22Rv1 (cell line): ENCODE data around the gene SBNO2.

Source experiments
- ZFX ChIP-seq: fragments of 450-650 bp; IDR thresholded peaks from 2 replicates; pipeline ENCODE4 v1.6.1; 2017; ENCODE audit warnings: antibody characterized with exemption, borderline replicate concordance
- TF ChIP-seq, protein P1 (sequence below): fragments of 450-650 bp; IDR thresholded peaks from 2 replicates; pipeline ENCODE4 v1.5.1; 2017; ENCODE audit warnings: mild to moderate bottlenecking

DNA sequence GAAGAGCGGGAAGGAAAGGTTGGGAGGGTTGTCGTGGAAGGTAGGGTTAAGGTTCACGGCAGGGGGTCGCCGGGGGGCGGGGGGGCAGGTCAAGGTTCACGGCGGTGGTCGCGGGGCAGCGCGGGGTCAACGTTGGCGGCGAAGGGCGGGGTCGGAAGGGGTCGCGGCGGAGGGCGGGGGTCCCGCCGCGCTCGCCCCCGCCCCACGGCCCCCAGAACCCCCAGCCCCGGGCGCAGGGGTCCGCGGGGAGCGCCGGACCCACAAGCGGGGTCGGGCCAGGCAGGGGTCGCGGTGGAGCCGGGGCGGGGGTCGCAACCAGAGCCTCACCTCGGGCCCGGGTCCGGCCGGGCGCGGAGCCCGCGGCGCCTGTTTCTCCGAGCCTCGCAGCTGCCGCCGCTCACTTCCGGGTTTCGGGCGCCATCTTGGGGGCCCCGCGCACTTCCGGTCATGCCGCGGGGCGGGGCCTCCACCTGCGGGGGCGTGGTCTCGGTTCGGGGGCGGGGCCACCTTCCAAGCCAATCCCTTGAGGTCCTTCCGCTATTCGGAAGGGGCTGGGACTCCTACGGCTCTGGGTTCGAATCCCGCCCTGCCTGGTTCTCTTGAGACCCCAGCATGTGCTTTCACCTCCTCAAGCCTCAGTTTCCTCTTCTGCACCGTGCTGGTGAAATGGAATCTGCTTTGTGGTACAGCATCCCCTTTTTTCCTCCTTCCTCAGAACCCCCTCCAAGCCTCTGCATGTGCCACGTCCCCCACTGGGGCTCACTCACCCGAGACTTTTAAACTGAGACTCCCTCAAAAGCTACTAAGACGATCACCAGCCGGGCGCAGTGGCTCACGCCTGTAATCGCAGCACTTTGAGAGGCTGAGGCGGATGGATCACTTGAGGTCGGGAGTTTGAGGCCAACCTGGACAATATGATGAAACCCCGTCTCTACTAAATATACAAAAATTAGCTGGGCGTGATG, at the start of gene SBNO2:
- TF ChIP-seq, protein P1, sequence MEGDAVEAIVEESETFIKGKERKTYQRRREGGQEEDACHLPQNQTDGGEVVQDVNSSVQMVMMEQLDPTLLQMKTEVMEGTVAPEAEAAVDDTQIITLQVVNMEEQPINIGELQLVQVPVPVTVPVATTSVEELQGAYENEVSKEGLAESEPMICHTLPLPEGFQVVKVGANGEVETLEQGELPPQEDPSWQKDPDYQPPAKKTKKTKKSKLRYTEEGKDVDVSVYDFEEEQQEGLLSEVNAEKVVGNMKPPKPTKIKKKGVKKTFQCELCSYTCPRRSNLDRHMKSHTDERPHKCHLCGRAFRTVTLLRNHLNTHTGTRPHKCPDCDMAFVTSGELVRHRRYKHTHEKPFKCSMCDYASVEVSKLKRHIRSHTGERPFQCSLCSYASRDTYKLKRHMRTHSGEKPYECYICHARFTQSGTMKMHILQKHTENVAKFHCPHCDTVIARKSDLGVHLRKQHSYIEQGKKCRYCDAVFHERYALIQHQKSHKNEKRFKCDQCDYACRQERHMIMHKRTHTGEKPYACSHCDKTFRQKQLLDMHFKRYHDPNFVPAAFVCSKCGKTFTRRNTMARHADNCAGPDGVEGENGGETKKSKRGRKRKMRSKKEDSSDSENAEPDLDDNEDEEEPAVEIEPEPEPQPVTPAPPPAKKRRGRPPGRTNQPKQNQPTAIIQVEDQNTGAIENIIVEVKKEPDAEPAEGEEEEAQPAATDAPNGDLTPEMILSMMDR = no peak
- no peak for TF ChIP-seq ZFX
